ENCODE measurements around the gene UQCC2.

- TF ChIP-seq POLR2A (IDR thresholded peaks at IDR 0.05): no peak
- no peak for TF ChIP-seq CTCF (IDR thresholded peaks at IDR 0.05)
Observed at GRCh38 chr6:33748841-33749240, 37.3 kb upstream of the UQCC2 start.
